HG03378 (cell line): ENCODE measurements around the gene C5.
"Not testable (repeated sequence)": the region's sequence is repeated elsewhere in the genome, so short reads cannot be mapped to it uniquely, and the experiment has no call there.

Source experiments
- ATAC-seq: cut with Tn5 transposase; IDR thresholded peaks from one replicate; pipeline ENCODE4 v1.9.1; 2021; ENCODE audit warnings: mild to moderate bottlenecking, moderate library complexity; ENCODE audit not compliant: unreplicated experiment

C5 gene

DNA sequence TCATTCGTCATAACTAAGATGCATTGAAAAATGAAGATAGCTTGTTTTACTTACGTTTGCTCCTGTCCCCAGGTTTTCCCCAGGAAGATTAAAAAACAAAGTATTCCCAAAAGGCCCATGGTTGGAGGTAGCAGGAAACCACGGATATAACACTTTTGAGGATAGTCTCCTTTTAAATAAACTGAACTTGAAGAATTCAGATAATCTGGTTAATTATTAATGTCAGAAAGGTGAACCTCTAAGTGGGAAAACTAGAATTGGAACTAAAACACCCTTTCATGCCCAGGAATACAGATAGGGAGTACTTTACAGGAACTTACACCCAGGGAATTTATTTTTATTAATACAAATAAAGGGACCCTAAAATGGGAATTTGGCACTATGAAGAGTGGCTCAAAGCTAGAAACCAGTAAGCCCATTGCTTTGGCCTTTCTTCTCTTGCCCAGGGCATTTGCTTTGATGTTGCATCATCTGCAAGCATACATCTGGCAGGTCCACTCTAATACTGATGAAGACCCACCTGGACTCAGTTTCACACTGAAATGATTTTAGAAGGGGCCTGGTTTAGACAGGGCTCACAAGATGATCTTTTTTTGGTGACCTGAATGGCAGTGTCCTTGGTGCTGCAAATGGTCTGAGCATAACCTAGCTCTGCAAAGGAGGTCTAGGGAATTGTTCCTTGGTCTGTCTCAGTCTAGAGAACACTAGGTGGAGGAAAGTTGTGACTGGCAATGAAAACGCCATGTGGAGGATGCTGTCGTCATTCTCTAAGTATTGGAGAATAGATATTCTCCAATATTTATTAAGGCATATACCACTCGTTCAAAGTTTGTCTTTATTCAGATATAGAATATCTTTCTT is at the start of gene C5:
C5 (minus strand) TSS at position 148 of the 861 bp plus-strand sequence; CDS start at position 119, 29 bp downstream.
- ATAC-seq = no peak

DNA sequence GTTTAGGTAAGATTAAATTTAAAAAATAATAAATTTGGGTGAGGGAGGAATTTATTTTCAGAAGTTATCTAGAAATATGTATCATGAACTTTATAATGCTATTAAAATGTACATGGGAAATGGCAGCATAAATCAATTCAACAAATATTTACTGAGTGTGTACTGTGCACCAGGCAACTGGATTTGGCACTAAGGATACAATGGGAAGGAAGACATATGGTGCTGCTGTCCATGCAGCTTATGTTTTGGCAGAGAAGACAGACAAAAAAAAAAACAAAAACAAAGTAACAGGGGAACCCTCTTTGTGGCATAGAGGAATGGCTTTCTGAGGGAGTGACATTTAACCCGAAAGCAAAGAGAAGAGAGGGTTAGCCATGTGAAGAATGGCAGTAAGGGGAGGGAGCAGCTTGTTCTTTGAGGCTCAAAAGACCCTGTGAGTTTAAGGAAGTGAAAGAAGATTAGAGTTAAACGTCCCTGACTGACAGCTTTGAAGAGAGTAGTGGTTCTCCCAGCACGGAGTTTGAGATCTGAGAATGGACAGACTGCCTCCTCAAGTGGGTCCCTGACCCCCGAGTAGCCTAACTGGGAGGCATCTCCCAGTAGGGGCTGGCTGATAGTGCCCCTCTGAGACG is 48.6 kb upstream of the C5 start:
- no peak for ATAC-seq

DNA sequence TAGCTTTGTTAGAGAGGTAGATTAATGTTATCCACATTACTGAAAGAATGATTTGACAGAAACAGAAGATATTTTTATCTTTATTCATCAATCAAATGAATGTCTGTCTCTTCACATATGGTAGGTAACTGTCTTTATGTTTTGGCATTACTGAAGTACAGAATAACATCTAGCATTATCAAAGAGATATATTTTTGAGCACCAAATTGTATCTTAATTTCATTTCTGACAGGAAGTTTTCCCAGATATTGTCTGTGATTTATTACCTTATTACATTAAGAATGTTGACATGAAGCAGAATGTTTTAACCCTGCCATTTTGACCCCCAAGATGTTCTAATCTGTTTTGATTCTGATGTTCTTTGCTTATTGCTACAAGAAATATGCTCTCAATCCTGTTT is 45.0 kb upstream of the C5 start:
- no peak for ATAC-seq

DNA sequence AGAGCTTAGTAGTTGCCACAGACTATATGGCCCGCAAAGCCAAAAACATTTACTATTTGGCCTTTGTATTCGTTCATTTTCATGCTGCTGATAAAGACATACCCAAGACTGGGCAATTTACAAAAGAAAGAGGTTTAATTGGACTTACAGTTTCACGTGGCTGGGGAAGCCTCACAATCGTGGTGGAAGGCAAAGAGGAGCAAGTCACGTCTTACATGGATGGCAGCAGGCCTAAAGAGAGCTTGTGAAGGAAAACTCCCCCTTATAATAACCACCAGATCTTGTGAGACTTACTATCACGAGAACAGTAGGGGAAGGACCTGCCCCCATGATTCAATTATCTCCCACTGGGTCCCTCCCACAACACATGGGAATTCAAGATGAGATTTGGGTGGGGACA is 40.7 kb upstream of the C5 start:
- not testable (repeated sequence) for ATAC-seq

DNA sequence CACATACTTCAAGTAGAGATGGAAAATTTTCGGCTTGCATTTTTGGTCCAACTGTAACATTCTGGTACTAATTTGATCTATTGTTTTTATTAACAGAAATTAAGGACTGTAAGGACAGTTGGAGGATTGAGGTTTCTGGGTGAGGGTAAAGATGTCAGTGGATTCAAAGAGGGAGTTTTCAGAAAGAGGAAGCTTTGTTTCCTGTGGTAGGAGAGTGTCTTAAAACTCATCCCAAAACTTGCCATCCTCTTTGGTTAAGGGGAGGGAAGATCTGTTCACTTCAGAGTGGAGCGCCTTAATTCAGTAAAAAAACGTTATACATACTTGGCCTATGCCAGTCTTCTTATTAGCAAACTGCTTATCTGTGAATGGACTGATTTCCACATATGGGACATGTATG is 38.5 kb upstream of the C5 start:
- ATAC-seq = no peak

DNA sequence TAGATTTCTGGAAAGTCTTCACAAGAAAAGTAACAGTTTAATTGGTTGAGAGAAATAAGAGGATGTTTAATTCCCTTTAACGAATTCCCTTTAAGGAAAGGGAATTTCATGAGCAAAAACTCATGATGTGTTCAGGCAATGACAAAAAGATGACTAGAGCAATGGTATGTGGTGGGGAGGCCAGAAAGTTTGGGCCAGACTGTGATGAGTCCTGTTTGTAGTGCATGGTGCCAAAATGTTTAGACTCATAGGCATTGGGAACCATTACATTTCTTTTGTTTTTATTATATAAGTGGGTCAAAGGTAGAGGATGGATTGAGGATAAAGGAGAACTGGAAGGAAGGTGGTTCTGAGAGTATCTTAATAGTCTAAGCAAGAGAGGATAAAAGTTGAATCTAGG is 35.6 kb upstream of the C5 start:
- no peak for ATAC-seq

DNA sequence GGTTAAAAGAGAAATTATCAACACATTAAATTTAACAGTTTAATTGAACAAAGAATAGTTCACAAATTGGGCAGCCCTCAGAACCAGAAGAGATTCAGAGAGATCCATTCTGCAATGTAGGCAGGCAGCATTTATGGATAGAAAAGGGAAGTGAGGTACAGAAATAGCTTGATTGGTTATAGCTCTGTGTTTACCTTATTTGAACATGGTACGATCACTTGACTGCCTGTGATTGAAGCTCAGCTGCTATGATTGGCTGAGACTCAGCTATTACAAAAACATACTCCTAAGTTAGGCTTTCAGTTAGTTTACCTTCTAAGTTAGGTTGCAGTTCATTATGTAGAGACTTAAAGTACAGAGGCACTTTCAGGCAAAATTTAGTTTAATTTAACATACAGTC is 32.0 kb upstream of the C5 start:
- ATAC-seq = no peak

DNA sequence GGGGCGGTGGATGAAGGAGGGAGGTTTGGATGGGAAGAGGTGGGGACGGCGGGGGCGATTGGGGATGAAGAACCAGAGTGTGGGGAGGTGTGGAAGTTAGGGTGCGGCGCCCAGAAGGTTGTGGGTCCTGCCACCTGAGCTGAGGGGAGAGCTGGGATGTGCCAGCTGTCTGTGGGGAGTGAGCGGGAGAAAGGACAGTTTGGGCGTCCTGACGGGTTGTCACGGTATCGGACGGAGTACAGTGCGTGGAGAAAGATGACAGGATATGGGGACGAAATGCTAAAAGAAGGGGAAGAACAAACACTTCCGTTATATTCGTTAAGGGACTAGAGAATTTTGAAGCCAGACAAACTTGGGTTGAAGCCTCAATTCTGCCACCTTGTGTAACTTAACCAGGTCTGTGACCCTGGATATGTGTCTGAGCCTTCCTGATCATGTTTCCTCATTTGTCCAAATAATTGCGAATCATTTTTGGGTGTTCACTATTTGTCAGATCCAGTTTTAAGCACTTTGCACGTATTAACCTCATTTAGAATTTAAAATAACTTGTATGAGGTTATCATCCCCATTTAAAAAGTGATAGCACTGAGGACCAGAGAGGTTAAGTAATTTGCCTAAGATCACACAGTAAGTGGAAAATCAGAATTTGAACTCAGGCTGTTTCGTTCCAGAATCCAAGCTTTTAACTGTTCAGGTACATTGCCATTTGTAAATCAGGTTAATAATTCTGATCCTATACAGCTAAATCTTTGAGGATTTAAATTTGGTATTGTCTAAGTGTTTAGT is 25.4 kb upstream of the C5 start:
- no peak for ATAC-seq

DNA sequence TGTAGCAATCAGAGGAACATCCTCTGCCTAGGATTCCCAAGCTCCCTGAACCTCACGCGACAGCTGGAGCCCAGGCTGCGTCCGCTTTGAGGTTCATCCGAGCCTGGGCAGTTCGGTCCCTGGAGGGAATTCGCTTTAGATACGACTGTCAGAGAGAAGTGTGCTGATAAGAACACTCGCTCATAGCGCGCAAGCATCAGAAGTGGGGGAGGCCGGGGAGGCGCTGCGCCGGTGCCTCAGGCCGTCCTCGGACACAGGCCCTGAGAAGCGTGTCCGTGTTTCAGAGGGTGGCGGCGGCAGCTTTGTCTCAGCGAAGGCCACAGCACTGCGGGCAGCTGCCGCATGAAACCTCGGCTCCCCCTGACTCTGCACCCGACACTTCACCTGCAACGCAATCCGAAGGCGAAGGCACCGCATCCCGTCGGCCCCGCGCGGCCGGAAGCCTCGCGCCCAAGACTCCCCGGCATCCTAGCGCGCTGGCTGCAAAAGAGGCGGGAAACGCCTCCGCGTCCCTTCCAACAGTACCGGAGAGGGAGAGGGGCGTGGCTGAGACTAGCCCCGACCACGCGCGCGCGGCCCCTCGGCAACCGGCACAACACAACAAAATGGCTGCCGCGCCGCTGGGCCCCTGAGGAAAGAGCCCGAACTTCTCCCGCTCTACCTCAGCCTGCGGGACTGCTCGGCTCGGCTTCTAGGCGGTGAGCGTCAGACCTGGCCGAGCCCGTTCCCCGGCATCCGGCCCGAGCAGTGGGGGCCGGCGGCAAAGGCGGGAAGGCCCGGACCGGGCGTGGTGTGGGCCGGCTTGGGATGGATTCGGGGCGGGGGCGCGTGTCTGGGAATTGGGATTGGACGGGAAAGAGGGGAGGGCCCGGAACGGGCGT is 24.5 kb upstream of the C5 start, which contains the start of gene CNTRL:
CNTRL (plus strand) TSS at position 586 of the 881 bp plus-strand sequence. CDS start 13,372 bp downstream, outside the sequence.
- ATAC-seq = peak; percentile 47

DNA sequence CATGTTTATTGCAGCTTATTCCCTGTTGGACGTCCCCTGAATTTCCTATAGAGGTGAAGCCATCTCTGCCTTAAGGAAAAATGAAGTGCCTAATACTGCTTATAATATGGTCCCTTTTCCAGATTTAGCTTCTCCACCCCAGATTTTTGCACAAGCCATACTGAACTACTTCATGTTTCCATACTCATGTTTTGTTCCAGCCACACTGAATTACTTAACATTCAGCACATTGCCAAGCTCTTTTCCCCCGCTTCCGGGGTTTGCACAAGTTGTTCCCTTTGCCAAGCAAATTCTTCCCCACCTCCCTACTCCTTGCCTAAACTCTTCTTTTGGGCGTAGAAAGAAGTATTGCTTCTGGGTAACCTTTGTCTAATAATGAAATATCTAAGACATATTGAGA is 23.0 kb upstream of the C5 start:
- no peak for ATAC-seq

DNA sequence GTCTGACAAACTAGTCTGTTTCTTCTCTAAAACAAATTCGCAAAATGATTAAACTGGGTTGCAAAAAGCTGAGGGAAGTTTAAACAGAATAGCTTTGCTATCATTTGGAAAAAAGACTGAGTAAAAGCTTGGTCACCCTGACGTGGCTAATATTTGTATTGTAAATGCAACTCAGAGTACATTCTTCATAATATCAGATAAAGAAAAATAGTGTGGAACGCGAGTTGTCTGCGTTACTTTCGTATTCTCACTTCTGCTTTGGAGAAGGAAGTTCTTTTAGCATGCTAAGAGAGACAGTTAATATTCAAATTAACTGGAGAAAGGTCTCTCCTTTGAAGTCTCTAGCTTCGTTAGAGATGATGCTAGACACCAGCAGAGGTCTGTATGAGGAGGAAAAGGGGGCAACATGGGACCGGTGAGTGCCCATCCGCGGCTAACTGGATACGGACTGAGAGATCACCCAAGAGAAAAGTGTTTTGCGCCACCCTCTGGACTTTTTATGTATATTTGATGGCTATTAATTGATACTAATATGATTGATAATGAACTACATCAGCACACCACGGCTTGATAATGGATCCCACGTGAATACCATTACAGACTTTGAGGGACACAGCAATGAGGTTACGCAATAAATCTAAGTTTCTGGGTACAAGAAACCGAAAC is 21.8 kb upstream of the C5 start:
- peak; percentile 34 for ATAC-seq

DNA sequence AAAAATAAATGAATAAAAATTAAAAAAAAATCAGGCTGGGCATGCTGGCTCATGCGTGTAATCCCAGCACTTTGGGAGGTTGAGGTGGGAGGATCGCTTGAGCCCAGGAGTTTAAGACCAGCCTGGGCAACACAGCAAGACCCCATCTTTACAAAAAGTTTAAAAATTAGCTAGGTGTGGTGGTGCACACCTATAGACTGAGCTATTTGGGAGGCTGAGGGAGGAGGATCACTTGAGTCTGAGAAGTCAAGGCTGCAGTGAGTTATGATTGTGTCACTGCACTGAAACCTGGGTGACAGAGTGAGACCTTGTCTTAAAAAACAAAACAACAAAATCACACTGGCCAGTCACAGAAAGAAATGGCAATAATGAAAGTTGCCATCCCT is 21.3 kb upstream of the C5 start:
- ATAC-seq = peak; percentile 13

DNA sequence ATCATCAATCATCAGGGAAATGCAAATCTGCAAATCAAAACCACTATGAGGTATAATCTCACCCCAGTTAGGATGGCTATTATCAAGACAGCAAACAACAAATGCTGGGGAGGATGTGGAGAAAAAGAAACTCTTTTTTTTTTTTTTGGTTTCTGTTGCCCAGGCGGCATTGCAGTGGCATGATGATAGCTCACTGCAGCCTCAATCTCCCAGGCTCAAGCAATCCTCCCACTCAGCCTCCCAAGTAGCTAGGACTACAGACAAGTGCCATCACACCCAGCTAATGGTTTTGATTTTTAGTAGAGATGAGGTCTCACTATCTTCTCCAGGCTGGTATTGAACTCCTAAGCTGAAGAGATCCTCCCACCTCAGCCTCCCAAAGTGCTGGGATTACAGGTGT is 19.3 kb upstream of the C5 start:
- no peak for ATAC-seq

DNA sequence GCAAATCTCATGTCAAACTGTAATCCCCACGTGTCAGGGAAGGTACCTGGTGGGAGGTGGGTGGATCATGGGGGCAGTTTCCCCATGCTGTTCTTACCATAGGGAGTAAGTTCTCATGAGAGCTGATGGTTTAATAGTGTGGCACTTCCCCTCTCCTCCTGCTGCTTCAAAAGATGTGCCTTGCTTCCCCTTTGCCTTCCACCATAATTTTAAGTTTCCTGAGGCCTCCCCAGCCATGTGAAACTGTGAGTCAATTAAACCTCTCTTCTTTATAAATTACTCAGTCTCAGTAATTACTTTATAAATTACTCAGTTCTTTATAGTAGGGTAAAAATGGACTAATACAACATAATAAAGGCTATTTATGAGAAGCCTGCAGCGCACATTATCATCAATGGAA is 17.6 kb upstream of the C5 start:
- no peak for ATAC-seq

DNA sequence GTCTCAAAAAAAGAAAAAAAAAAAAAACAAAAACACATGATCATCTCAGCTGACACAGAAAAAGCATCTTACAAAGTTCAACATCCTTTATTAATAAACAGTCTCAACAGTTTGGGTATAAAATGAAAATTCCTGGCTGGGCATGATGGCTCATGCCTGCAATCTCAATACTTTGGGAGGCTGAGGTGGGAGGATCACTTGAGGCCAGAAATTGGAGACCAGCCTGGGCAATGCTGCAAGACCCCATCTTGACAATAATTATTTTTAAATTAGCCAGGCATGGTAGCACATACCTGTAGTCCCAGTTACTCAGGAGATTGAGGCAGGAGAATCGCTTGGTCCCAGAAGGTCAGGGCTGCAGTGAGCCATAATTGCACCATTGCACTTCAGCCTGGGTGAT is 16.8 kb upstream of the C5 start:
- no peak for ATAC-seq

DNA sequence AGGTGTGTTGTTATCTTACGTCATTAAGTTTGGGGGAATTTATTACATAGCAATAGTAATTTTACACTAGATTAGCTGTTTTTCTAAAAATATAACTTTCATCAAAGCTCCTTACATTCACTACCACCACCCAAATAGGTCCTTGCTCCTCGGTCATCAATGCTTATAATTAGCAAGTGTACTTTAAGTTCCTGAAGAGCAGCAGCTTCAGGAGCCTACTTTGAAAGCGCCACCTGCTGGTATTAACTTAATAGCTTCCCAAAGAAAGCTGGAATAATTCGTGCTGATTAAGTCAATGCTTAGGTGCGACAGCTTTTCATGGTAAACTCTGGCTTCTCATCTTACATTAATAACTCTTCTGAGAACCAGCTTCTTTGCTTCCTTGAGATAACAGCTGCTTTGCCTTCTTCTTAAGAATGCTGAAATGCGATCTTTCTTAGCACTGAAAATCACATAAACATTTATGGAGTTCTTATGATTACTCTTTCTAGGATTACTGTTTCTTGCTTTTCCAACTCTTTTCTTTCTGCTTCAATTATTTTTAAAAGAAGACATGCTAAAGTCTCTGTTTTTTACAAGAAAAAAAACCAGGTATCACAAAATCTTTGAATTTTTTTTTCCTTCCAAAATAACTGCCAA is 10.0 kb upstream of the C5 start:
- ATAC-seq = no peak

DNA sequence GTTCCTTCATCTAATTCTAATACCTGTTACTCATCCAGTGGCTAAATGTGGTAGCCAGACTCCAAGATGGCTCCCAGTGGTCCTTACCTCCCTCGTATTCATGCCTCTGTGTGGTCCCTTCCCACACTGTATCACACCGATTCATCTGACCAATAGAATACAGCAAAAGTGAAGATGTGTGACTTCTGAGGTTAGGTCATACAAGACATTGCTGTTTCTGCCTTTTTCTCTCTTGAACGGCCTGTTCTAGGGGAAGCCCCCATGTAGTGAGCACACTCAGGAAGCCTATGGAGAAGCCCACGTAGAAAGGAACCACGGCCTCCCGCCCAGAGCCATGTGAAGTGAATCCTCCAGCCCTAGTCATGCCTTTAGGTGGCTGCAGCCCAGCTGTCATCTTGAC is 9.4 kb upstream of the C5 start:
- no peak for ATAC-seq

DNA sequence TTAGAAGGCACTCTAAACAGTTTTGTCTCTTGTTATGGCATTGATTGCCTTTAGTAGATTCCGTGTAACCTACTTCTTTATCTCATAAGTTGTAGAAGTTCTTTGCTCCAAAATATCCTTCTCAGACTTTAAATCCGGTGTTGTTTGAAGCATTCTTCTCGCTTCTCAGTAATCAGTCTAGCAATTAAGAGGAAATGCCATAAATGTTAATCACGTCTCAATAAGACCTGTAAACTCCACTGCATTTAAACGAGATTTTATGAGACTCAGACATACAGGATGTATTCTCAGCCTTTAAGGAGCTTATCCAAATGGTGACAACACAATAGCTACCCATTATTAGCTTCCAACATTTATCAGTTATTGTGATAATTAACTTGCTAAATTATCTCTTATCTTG is 7.7 kb upstream of the C5 start:
- no peak for ATAC-seq

DNA sequence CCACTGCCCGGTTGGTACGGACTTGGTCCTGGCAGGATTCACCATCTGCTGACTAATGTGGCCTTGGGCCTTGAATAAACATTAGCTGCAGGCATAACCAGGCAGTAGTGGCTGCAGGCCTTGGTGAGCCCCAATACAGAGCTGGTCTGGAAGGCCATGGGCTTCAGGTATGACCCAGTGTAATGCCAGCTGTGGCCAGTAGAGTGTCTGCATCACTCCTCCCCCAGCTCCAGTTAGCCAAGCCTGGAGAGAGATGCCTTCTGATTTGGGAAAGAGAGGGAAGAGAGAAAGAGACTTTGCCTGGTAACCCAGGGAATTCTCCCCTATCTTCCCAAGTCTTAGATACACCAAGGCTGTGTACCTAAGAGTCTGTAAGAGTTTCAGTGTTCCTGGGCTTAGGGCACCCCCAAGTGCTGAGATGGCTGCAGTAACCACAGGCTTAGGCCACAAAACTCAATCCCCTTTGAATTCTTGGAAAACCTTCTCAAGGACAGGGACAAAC is 5.6 kb upstream of the C5 start:
- ATAC-seq = no peak
